GM21360 (cell line): Measurements from ENCODE around the gene FLT4.
"Not testable (repeated sequence)": the region's sequence is repeated elsewhere in the genome, so short reads cannot be mapped to it uniquely, and the experiment has no call there.

Experiments used
- ATAC-seq: cut with Tn5 transposase; IDR thresholded peaks from one replicate; pipeline ENCODE4 v1.9.1; 2021; ENCODE audit warnings: mild to moderate bottlenecking, moderate library complexity; ENCODE audit not compliant: unreplicated experiment

FLT4 gene

DNA sequence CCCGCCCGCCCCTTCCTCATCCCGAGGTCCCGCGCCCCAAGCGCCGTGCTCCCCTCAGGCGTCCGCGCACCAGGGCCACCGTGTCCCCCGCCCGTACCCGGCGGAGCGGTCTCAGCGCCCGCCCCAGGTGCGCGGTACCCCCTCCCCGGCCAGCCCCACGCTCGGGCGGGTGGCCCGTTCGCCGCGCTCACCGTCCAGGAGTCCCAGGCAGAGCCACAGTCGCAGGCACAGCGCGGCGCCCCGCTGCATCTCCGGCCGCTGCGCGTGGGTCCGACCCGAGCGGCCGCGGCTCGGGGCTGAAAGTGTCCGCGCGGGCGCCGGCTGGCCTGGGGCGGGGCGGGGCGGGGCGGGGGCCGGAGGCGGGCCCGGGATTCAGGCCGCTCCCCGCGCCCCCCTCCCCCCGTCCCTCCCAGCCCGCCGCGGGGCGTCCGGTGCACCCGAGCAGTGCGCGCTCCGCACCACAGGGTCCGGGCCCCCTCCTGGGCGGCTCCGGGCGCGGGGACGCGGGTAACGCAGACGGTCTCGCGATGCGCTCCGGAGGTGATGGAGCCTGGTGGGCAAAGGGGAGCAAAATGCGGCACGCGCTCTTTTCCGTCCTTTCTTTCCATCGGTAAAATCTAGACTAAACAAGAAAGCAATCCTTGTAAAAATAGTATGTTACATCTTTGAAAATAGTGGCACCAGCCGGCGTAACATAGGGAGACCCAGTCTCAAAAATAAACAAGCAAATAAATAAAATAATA, at the start of gene FLT4:
Gene FLT4, minus strand, starts transcription at position 304 of the 743 bp plus-strand sequence. Its CDS starts 55 bp downstream, at position 249.
- ATAC-seq, result no peak

DNA sequence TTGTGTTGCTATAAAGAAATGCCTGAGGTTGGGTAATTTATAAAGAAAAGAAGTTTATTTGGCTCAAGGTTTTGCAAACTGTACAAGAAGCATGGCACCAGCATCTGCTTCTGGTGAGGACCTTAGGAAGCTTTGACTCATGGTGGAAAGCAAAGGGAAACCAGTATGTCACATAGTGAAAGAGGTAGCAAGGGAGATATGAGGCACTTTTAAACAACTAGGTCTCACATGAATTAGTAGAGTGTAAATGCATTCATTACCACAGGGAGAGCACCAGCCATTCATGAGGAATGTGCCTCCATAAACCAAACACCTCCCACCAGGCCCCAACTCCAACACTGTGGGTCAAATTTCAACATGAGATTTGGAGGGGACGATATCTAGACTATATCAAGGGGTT, 49.6 kb upstream of the FLT4 start:
- no peak for ATAC-seq

DNA sequence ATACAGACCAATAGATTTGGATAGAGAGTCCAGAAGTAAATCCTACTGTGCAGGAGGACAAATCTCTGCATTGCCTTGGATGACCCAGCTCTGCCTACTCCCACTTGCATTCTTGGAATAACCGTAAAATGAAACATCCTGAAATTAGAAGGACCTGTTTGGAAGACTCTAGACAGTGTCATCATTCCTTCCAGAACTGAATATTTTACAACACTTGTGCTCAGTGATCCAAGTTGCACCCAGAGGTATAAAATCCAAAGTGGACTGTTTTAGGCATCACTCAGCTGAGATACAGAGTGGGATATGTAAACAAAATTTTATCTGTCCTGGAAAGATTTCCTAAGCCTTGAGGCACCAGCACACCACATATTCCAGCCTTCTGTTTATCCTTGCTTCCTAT, 46.7 kb upstream of the FLT4 start:
- no peak for ATAC-seq

DNA sequence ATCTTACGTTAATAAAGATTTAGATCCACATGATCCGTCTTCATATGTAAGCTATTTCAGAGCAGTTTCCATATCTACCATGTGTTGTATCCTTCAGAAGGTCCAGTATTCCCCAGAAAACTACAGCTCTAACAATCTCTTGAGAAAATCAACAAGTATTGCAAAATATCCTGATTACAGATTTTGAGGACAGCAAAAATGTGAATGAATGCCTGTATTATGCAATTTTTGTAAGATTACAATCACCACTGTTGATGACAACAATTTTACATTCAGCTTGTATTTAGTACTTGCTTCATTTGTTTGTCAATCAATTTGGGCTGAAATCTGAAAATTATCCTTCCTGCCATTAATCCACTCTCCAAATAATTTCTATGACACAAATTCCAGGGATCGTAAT, 43.0 kb upstream of the FLT4 start:
- no peak for ATAC-seq

DNA sequence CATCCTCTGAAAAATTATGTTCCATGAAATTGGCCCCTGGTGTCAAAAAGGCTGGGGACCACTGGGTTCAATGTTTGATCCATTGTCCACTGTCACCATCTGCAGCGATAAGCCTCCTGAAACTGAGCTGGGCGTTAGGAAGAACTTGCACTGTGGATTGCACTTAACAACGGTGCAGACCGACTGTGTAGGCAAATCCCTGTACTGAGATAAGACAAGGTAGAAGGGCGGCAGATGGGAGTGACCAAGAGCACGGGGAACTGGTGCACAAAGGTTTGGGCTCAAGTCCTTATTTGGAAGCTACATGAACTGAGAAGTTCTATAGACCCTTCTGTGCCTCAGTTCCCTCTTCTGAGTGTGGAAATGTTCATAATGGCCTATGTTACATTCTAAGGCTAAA, 41.6 kb upstream of the FLT4 start:
- ATAC-seq, result no peak

DNA sequence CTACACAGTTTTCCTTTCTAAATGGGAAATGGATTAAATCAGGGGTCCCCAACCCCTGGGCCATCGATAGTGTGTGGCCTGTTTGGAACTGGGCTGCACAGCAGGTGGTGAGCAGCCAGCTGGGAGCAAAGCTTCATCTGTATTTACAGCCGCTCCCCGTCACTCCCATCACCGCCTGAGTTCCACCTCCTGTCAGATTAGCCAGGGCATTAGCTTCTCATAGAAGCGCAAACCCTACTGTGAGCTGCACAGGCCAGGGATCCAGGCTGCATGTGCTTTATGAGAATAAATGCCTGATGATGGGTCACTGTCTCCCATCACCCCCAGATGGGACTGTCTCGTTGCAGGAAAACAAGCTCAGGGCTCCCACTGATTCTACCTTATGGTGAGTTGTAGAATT, 41.2 kb upstream of the FLT4 start:
- ATAC-seq, result no peak

DNA sequence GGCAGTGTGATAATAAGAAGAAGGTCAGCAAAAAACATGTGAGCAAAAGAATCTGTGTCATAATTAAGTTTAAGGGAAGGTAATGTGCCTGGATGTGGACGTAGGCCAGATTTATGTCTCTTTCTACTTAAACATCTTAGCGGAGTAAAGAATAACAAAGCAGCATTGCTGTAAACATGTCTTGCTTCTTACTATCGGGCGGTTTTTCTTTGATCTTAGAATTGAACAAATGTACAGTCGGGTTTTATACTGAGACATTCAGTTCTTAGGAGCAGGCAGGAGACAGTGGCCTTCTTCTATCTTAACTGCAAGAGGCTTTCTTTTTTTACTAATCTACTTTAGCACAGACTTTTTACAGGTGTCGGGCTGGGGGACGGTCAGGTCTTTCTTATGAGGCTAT, 40.4 kb upstream of the FLT4 start:
- ATAC-seq, result no peak

DNA sequence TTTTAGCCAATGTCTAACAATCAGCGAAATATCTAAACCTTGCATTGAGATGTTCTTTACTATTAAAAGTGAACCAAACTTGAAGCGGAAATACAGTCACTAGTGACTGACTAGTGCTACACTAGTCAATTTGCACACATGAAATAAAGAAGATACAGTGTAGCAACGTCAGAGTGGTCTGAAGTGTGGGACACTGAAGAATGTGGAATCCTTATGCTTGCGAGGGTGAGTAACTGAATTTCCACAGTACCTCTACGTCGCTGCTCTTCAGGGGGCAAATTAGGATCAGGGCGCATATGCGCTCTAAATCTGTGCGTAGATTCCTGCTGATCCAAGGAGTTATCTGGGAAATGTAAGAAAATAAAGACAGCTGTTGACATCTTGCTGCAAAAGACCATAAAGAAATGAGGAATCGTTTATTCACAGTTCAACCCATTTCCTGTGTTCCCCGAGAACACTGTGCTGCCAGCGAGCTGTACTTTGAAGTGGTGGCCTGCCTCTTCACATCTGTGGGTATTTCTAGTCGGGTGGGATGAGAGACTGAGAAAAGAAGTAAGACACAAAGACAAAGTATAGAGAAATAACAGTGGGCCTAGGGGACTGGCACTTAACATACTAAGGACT, 39.8 kb upstream of the FLT4 start:
- ATAC-seq, result no peak

DNA sequence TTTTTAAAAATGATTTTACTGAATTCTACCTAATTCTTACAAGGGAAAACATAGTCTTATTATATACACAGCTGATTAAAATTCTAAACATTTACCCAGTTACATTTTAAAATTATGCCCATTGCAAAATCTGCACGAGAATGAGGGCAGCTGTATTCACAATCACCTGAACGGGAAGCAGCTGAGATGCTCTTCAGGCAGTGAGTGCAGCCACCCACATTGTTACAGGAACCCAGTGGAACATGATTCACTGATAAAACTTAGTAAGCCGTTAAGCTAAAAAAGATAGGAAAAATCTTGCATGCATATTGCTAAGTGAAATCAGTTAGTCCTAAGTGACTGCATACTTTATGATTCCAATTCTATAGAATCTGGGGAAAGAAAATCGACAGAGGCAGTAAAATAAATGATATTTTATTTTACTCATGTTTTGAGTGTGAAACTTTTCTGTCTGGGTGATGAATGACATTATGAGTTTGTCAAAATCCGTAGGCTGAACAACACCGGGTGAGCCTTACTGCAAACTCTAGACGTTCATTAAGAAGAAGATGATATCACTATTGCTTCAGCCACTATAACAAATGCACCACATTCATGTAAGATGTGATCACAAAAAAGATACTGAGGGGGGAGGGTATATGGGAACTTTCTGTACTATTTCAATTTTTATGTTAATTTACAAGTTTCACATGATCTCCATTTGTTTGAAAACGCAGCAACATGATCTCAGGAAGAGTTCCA, 39.1 kb upstream of the FLT4 start:
- ATAC-seq, result no peak

DNA sequence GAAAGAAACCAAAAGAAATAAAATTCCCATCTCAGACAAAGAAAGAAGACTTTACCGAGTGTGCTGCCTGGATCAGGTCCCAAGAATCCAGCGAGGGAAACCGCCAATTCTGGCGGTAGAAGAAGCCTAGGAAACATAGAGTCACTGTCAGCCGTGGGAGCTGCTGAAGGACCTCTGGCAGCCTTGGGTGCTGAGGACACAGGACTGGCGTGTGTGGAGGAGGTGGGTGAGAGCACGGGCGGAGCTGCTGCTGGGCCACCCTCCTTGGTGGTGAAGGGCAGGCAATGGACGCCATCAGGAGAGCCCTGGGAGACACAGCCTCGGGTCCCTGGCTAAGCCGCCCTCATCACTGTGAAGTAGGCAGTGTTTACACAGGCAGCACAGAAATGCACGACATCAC, 37.4 kb upstream of the FLT4 start:
- ATAC-seq, result not testable (repeated sequence)

DNA sequence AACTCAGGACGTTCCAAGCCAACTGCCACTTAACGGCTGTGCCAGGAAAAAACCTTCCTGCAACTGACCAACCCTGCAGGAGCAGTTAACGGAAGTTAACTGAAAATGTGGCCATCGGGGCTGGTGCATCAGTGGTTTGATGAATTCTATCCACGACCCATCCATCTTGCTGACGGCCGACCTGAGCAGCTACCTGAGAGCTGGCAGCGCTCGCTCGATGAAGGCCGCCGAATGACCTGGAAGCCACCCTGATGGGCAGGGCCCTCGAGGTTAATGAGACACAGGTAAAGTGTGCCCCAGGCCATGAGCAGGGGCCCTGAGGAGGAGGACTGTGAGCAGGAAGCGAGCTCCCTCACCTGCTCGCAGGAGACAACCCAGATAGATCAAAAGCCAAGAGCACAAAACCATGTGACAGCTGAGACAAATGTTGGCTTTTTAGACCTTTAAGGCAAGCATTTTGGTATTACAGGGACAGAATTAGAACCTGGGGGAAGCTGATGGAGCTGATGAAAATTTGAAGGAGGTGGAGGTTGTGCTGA, 35.3 kb upstream of the FLT4 start:
- ATAC-seq, result no peak

DNA sequence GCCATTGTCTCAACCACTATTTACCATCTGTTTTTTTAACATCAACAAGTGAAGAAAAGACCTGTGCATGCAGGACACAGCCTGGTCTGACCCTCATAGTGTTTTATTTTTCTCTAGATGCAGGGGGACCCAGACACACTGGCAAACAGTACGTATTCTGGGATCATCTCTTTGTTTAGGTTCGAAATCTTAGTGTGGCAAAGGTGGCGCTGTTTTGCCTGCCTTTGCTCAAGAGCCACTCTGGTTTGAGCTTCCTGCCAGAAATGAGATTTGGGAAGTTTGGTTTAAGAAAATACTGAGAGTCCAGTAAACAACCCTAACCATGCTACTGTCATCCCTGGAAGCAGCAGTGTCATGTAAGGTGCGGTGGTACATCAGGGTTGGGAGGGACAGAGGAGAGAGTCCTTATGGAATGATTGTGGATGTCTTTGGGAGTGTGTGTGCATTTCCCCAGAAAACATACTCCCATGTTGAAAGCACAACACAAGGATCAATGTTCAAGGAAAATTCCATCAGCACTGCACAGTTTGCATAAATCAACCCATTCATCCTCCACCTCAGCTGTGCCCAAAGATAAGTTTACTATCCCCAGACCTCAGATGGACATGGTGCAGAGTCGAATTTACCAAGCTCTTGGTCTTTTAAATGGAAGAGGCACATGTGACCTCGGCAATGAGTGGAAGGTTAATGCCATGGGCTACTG, 34.0 kb upstream of the FLT4 start:
- no peak for ATAC-seq

DNA sequence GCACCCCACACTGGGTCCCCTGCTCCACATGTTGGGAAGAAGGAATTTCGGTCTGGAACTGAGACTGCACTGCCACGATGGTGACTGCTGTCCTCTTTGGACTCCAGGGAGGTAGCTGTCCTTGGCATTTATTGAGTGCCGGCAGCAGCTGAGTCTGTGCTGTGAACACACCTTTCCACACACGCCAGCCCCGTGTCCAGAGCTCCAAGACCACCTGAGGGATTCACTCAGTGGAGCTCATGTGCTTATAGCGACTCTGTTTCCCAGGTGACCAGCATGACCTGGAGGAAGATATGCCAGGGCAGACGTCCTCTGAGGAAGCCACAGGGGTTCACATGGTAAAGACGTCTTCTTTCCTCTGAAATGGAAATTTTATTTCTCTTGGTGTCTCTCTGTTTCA, 33.2 kb upstream of the FLT4 start:
- ATAC-seq, result no peak

DNA sequence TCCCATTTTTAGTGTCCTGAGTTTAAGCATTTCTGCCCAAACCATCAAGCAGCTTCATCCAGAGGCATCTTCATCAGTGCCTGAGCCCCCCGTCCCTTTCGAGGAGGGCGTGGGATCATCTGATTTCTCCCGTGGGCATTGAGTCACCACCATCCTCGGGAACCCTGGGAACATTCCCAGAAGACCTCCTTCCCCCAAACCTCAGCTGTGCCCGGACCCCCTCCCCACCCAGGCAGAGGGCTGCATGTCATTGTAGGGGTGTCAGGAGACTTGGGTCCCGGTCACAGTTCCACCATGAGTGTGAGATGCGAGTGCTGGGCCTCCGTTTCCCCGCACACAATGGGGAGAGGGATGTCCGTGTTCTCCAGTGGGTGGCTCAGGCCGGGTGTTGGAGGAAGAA, 32.6 kb upstream of the FLT4 start:
- not testable (repeated sequence) for ATAC-seq

DNA sequence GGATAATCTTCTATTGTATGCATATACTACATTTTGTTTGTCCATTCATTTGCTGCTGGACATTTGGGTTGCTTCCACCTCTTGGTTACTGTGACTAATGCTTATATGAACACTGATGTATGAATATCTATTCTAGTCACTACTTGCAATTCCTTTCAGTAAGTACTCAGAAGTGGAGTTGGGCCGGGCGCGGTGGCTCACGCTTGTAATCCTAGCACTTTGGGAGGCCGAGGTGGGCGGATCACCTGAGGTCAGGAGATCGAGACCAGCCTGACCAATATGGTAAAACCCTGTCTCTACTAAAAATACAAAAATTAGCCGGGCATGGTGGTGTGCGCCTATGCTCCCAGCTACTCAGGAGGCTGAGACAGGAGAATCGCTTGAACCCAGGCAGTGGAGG, 28.9 kb upstream of the FLT4 start:
- not testable (repeated sequence) for ATAC-seq

DNA sequence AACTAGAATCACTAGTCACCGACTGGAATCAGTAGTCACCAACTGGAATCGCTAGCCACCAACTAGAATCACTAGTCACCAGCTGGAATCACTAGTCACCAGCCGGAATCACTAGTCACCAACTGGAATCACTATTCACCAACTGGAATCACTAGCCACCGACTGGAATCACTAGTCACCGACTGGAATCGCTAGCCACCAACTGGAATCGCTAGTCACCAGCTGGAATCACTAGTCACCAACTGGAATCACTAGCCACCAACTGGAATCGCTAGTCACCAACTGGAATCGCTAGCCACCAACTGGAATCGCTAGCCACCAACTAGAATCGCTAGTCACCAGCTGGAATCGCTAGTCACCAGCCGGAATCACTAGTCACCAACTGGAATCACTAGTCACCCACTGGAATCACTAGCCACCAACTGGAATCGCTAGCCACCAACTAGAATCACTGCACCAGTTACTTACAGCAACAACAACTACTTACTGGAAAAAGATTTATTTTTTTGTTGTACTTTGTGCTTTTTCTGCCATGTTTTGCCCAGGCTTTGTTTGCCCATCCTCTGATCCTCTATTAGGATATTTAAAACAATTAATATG, 25.7 kb upstream of the FLT4 start:
- no peak for ATAC-seq

DNA sequence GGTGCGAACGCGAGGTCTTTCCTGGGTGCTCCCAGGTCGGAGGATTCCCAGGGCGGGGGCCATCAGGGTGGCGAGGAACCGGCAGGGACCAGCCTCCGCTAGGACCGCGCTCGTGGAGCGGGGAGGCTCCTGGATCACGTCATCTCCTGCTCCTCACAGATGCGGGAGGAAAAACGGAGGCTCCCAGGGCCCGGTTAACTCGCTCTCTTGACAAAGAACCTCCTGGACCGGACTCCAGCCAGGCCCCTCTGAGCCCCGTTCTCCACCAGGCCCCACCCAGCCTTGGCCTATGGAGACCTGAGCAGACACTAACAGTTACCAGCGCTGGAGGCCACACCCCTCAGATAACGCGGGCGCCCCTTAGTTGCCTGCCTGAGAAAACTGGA, 24.7 kb upstream of the FLT4 start:
- not testable (repeated sequence) for ATAC-seq

DNA sequence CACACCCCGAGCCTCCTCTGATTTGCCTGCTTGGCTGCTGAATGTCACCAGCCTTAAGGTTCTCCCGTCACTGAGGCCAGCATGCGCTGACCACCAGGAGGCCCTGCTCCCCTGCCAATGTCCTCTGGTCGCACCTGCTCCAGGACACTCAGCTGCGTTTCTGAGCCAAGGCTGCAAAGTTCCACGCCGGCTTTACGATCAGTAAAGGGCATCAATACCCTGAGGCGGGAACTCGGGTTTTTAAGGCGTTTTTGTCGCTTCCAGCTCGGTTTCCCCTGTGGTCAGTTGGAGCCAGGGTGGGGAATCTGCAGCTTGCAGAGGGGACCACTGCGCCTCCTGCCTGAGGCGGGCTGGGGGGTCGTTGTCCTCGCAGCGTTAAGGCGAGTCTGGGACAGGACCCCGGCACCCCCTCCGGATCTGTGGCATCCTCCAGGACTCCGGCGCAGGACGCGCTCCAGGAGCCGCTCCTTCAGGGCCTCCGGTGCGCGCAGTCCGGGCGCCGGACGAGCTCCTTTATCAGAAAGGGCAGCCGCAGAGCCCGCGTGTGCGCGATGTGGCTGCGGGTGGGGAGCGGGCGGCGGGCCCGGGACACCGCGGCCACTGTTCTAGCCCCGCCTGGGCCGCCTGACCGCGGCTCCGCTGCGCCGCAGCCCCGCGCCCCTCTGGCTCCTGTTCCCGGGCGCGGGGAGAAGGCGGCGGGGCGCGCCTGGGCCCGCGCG, 24.1 kb upstream of the FLT4 start:
- ATAC-seq, result no peak

DNA sequence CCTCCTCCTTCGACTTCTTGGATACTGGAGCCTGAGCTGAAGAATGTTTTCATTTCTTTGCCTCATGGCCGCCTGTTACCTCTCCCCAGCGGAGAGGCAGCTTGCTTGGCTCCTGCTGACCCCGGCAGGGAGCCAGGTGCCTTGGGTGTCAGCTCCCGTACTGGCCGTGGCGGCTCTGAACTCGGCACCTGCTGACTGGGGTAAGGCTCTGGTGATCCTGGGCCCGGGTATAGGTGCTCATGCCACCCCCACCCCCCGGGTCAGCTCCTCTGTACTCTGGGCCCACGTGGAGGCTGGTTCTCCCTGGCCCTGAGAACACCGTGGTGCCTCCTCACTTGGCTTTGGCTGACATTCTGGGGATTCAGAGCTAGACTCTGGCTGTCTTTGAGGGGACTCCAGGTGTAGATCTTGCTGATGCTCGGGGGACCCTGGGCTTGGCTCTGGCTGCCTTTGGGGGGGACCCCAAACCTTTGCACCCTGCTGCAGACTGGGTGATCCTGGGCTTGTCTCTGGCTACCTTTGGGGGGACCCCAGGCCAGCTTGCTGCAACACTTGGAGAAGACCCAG, 22.6 kb upstream of the FLT4 start:
- ATAC-seq, result not testable (repeated sequence)
